H1 (cell line): ENCODE results near the gene SNX33. TPM values are rescaled to one million over a fixed set of nuclear protein-coding genes. Genes with fewer than 3 reads are reported as not detected.

Experiments used
- ASH2L ChIP-seq: fragments of 200-600, 300-600 bp; sonication (generic); IDR thresholded peaks from one replicate; pipeline ENCODE4 v1.7.1; 2017; ENCODE audit warnings: low read length
- BACH1 ChIP-seq: IDR thresholded peaks from 2 replicates; pipeline ENCODE4 v1.6.1; 2012; ENCODE audit warnings: low read length, improper control_type of control experiment
- CHD1 ChIP-seq: IDR thresholded peaks from 2 replicates; pipeline ENCODE4 v1.6.1; 2012; ENCODE audit warnings: low read depth, low read length, improper control_type of control experiment
- CHD7 ChIP-seq: fragments of 300-600 bp; sonication (generic); IDR thresholded peaks from 2 replicates; pipeline ENCODE4 v1.7.1; 2012; ENCODE audit warnings: low read length, moderate library complexity, mild to moderate bottlenecking, inconsistent platforms; ENCODE audit not compliant: insufficient replicate concordance
- POLR2AphosphoS5 ChIP-seq: IDR thresholded peaks from 2 replicates; pipeline ENCODE4 v1.6.1; 2011; ENCODE audit warnings: low read depth, low read length
- SIRT6 ChIP-seq: IDR thresholded peaks from one replicate; pipeline ENCODE4 v1.7.1; 2012; ENCODE audit warnings: low read length, inconsistent platforms
- TAF7 ChIP-seq: optimal IDR thresholded peaks from 2 replicates; pipeline ENCODE3; 2011; ENCODE audit warnings: low read depth, mild to moderate bottlenecking, inconsistent platforms, low read length, moderate library complexity, borderline replicate concordance
- TCF12 ChIP-seq: IDR thresholded peaks from 2 replicates; pipeline ENCODE4 v1.6.1; 2011; ENCODE audit warnings: low read depth, mild to moderate bottlenecking, low read length
- polyA plus RNA-seq, 7 experiments: library from polyadenylated mRNA; depleted of rRNA in 3 of 7; stranded (reverse) in 5 of 7; unstranded in 2 of 7; fragments of >200 nt in 5 of 7; fragments of 200-250 nt in 2 of 7; gene quantifications; 1 replicate in 5 of 7; 2 replicates in 1 of 7; 4 replicates in 1 of 7; pipeline versions ENCODE4 v1.2.1 to v1.2.3, GENCODE V29; 2011 to 2013; ENCODE audit warnings: missing spikeins in 2 of 7, mixed read lengths in 2 of 7
- total RNA-seq: library from RNA; stranded (reverse); fragmentation: NEBNext Ultra II Directional; extraction: Animal tissue kit (Norgen Biotek cat#: 25700); gene quantifications from 2 replicates; pipeline ENCODE4 v1.2.1, GENCODE V29; 2021
- TF ChIP-seq, protein P1 (sequence below), 3 experiments: IDR thresholded peaks; 1 replicate in 2 of 3; 2 replicates in 1 of 3; pipeline versions ENCODE4 v1.5.1 to v1.6.1; 2011; ENCODE audit warnings: low read length in 3 of 3, mild to moderate bottlenecking in 3 of 3, inconsistent platforms in 2 of 3, low read depth in 1 of 3, moderate library complexity in 1 of 3; ENCODE audit not compliant: insufficient read depth in 1 of 3; ENCODE audit errors: control extremely low read depth in 1 of 3

SNX33 gene
- total and polyA plus RNA-seq, 2 of the 8 experiments (the other 6 are each of a cell fraction or from before 2014, with no cell fraction given) = 14.3 to 22.9 TPM

GRCh38 chr15:75704263-75704615, 56.5 kb downstream of the SNX33 start (continued):
- no peak for TF ChIP-seq CHD7
- TF ChIP-seq TCF12 = no peak
- TF ChIP-seq, protein P1, sequence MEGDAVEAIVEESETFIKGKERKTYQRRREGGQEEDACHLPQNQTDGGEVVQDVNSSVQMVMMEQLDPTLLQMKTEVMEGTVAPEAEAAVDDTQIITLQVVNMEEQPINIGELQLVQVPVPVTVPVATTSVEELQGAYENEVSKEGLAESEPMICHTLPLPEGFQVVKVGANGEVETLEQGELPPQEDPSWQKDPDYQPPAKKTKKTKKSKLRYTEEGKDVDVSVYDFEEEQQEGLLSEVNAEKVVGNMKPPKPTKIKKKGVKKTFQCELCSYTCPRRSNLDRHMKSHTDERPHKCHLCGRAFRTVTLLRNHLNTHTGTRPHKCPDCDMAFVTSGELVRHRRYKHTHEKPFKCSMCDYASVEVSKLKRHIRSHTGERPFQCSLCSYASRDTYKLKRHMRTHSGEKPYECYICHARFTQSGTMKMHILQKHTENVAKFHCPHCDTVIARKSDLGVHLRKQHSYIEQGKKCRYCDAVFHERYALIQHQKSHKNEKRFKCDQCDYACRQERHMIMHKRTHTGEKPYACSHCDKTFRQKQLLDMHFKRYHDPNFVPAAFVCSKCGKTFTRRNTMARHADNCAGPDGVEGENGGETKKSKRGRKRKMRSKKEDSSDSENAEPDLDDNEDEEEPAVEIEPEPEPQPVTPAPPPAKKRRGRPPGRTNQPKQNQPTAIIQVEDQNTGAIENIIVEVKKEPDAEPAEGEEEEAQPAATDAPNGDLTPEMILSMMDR (IDR thresholded peaks at IDR 0.05; ENCODE audit: control extremely low read depth in 1 of 3, insufficient read depth in 1 of 3, low read depth in 1 of 3, low read length in 3 of 3) = no peak
- no peak for TF ChIP-seq CHD1
- no peak for TF ChIP-seq BACH1
- no peak for TF ChIP-seq ASH2L
- TF ChIP-seq TAF7 = no peak
- no peak for TF ChIP-seq SIRT6
- no peak for TF ChIP-seq POLR2AphosphoS5
